OCI-LY1 (cell line): ENCODE measurements around the gene TLE4.

ENCODE experiments used
- H2AFZ ChIP-seq: fragments of 200-600 bp; sonication (generic), shearing (Covaris generic); 2 replicates; pipeline ENCODE4 v1.6.0; 2014; ENCODE audit warnings: antibody characterized with exemption, mild to moderate bottlenecking, low read length
- H3F3A ChIP-seq: fragments of 200-600 bp; sonication (generic), shearing (Covaris generic); 2 replicates; pipeline ENCODE4 v1.6.0; 2014; ENCODE audit warnings: mild to moderate bottlenecking, antibody characterized with exemption, low read length, moderate library complexity; ENCODE audit not compliant: insufficient read depth
- H3K27ac ChIP-seq: fragments of 200-600 bp; sonication (generic); 2 replicates; pipeline ENCODE4 v1.5.1; 2014; ENCODE audit warnings: low read length, mixed run types, mild to moderate bottlenecking, low read depth; ENCODE audit not compliant: poor library complexity, severe bottlenecking
- H3K27me3 ChIP-seq: fragments of 200-600 bp; sonication (generic); 2 replicates; pipeline ENCODE4 v1.6.0; 2014; ENCODE audit warnings: antibody characterized with exemption, mild to moderate bottlenecking, low read length, moderate library complexity; ENCODE audit not compliant: insufficient read depth
- H3K36me3 ChIP-seq: fragments of 200-600 bp; sonication (generic); 2 replicates; pipeline ENCODE4 v1.6.1; 2014; ENCODE audit warnings: mild to moderate bottlenecking, antibody characterized with exemption, low read length, moderate library complexity, mixed read lengths; ENCODE audit not compliant: insufficient read depth
- H3K4me1 ChIP-seq: fragments of 200-600 bp; sonication (generic); 2 replicates; pipeline ENCODE4 v1.5.1; 2014; ENCODE audit warnings: mild to moderate bottlenecking, low read length, moderate library complexity; ENCODE audit not compliant: insufficient read depth, severe bottlenecking
- H3K4me2 ChIP-seq: fragments of 200-600 bp; sonication (generic), shearing (Covaris generic); 2 replicates; pipeline ENCODE4 v1.6.1; 2014; ENCODE audit warnings: low read length
- H3K4me3 ChIP-seq: fragments of 200-600 bp; sonication (generic); 2 replicates; pipeline ENCODE4 v1.5.1; 2014; ENCODE audit warnings: low read length, low read depth, mild to moderate bottlenecking, mixed read lengths; ENCODE audit not compliant: poor library complexity, severe bottlenecking
- H3K79me2 ChIP-seq: fragments of 200-600 bp; shearing (Covaris generic); 2 replicates; pipeline ENCODE4 v1.6.1; 2016; ENCODE audit warnings: mixed run types, low read length, mixed read lengths; ENCODE audit not compliant: insufficient read depth
- H3K9ac ChIP-seq: fragments of 200-600 bp; sonication (generic), shearing (Covaris generic); 2 replicates; pipeline ENCODE4 v1.6.1; 2014; ENCODE audit warnings: mild to moderate bottlenecking, low read length, mixed read lengths
- H3K9me2 ChIP-seq: fragments of 200-600 bp; sonication (generic), shearing (Covaris generic); 2 replicates; pipeline ENCODE4 v1.6.1; 2014; ENCODE audit warnings: low read depth, mild to moderate bottlenecking, low read length, mixed read lengths
- H3K9me3 ChIP-seq: fragments of 200-600 bp; shearing (Covaris generic); 2 replicates; pipeline ENCODE4 v1.6.1; 2014; ENCODE audit warnings: low read length, mixed read lengths
- H4K20me1 ChIP-seq: fragments of 200-600 bp; sonication (generic), shearing (Covaris generic); 2 replicates; pipeline ENCODE4 v1.6.0; 2016; ENCODE audit warnings: mild to moderate bottlenecking, low read length; ENCODE audit not compliant: insufficient read depth
- EZH2 ChIP-seq: fragments of 200-600 bp; sonication (generic), shearing (Covaris generic); IDR thresholded peaks from 2 replicates; pipeline ENCODE4 v1.8.0; 2017; ENCODE audit warnings: borderline replicate concordance, mixed run types, mild to moderate bottlenecking, antibody characterized with exemption, low read length, moderate library complexity, mixed read lengths
- TF ChIP-seq, protein P1 (sequence below): fragments of 200-600 bp; sonication (generic), shearing (Covaris generic); IDR thresholded peaks from 2 replicates; pipeline ENCODE4 v1.5.1; 2017; ENCODE audit warnings: mild to moderate bottlenecking, antibody characterized with exemption, low read length, moderate library complexity, mixed read lengths

TLE4 gene

DNA sequence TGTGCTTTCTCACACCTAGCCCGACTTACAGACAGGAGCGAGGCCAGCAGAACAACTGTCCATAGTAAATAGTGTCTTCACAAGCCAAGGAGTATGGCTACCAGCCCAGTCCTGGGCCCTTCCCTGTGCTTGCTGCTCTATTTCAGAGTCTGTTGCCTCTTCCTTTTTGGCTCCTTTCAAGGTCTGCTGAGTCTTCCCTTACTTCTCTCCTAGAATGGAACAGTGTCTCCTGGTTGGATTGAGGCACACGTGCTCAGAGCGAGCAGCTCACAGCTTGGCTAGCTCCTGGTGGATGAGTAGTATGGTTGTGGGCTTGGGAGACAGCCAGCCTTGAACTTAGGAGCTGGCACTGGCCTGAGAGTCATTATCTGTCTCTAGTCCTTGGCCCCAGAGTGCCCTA is 72.8 kb downstream of the TLE4 start:
- TF ChIP-seq, protein P1, sequence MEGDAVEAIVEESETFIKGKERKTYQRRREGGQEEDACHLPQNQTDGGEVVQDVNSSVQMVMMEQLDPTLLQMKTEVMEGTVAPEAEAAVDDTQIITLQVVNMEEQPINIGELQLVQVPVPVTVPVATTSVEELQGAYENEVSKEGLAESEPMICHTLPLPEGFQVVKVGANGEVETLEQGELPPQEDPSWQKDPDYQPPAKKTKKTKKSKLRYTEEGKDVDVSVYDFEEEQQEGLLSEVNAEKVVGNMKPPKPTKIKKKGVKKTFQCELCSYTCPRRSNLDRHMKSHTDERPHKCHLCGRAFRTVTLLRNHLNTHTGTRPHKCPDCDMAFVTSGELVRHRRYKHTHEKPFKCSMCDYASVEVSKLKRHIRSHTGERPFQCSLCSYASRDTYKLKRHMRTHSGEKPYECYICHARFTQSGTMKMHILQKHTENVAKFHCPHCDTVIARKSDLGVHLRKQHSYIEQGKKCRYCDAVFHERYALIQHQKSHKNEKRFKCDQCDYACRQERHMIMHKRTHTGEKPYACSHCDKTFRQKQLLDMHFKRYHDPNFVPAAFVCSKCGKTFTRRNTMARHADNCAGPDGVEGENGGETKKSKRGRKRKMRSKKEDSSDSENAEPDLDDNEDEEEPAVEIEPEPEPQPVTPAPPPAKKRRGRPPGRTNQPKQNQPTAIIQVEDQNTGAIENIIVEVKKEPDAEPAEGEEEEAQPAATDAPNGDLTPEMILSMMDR: no peak
- TF ChIP-seq EZH2: no peak
- Histone ChIP-seq H2AFZ (no peak overlapping the region), H3K9me2 (no peaks in the 10 kb centered on the region), H3F3A (no peaks in the 10 kb centered on the region), H3K36me3 (peaks cover 10% of the 10 kb centered on the region), H3K4me3 (no peak overlapping the region), H3K9me3 (no peaks in the 10 kb centered on the region), H3K9ac (no peak overlapping the region), H3K27me3 (no peaks in the 10 kb centered on the region), H3K27ac (no peak overlapping the region), H3K4me2 (no peak overlapping the region), H4K20me1 (no peaks in the 10 kb centered on the region), H3K4me1 (no peaks in the 10 kb centered on the region), H3K79me2 (no peaks in the 10 kb centered on the region)

DNA sequence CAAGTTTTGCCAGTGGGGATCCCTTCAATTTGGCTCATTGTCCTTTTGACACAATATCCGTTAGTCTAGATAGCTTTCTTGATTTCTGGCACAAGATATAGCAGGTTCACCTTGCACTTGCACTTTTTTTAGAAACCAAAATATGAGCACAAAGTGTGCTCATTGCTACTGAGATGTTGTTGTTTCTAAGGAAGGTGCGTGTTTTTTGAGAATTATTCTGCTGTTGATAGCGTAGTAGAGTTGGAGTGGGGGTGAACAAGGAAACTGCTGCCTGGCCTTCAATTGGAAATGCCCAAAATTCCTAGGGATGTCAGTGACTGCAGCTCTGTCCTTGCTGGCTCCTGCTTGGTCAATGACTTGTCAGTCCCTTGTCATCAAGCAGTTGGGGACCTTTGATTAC is 73.3 kb downstream of the TLE4 start:
- no peaks in the 10 kb centered on the region for H3K79me2 ChIP-seq
- no peak overlapping the region for H3K9ac ChIP-seq
- H2AFZ ChIP-seq: no peak overlapping the region
- H3K27me3 ChIP-seq: no peaks in the 10 kb centered on the region
- no peak overlapping the region for H3K27ac ChIP-seq
- no peaks in the 10 kb centered on the region for H3F3A ChIP-seq
- peaks cover 10% of the 10 kb centered on the region for H3K36me3 ChIP-seq
- TF ChIP-seq, protein P1: no peak
- no peak for TF ChIP-seq EZH2
- no peaks in the 10 kb centered on the region for H4K20me1 ChIP-seq
- no peaks in the 10 kb centered on the region for H3K9me3 ChIP-seq
- no peaks in the 10 kb centered on the region for H3K4me1 ChIP-seq
- H3K4me3 ChIP-seq: no peak overlapping the region
- H3K9me2 ChIP-seq: no peaks in the 10 kb centered on the region
- H3K4me2 ChIP-seq: no peak overlapping the region

DNA sequence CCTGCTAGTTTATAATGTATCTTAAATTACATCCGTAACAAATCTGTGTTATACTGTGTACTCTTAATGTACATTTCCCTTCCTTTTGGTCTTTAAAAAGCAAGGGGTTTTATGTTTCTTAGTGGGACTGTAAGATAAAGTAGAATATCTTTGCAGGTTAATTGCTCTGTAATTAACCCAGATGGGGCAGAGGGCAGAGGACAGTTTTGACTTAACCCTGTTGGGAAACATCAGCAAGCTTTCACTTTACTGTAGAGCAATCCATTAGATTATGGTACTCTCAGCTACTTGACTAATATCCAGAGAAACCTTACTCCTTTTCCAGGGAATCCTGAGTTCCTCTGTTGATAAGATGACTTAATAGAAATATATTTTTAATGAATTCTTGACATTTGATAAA is 74.3 kb downstream of the TLE4 start:
- H3K4me1 ChIP-seq: no peaks in the 10 kb centered on the region
- H3F3A ChIP-seq: no peaks in the 10 kb centered on the region
- no peaks in the 10 kb centered on the region for H3K9me2 ChIP-seq
- no peaks in the 10 kb centered on the region for H3K9me3 ChIP-seq
- peaks cover 10% of the 10 kb centered on the region for H3K36me3 ChIP-seq
- H3K79me2 ChIP-seq: no peaks in the 10 kb centered on the region
- no peaks in the 10 kb centered on the region for H4K20me1 ChIP-seq
- no peak overlapping the region for H2AFZ ChIP-seq
- no peak overlapping the region for H3K9ac ChIP-seq
- H3K4me3 ChIP-seq: no peak overlapping the region
- no peak overlapping the region for H3K27ac ChIP-seq
- TF ChIP-seq EZH2: no peak
- TF ChIP-seq, protein P1: no peak
- H3K27me3 ChIP-seq: no peaks in the 10 kb centered on the region
- no peak overlapping the region for H3K4me2 ChIP-seq
